GM08714 (cell line): ENCODE results near the gene DPM3.

Experiments used
- H3K4me3 ChIP-seq: fragments of 200-500 bp; sonication (Bioruptor generic); 2 replicates; pipeline ENCODE4 v1.5.1; 2014; ENCODE audit warnings: mild to moderate bottlenecking, low read length, inconsistent platforms
- ZNF274 ChIP-seq: IDR thresholded peaks from 2 replicates; pipeline ENCODE4 v1.6.1; 2012; ENCODE audit warnings: mild to moderate bottlenecking, low read depth, low read length

The DPM3 gene

DNA sequence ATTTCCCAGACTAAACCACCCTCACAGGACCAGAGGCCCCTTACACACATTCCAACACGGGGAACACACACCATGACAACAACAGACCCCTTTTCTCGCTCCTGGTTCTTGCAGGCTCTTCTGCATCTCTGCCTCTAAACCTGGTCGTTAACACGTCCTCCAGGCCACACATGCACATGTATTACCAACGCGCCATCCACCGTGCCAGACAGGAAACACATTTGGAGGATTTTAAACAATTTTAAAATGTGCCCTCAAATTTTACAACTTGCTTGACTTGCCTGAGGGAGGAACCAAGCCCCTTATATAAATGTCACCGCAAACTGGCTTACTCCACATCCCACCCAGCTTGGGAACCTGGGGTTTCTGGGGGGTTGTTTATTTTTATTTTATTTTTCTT lies 29.5 kb downstream of the DPM3 start:
- TF ChIP-seq ZNF274: no peak
- no peak overlapping the region for H3K4me3 ChIP-seq

DNA sequence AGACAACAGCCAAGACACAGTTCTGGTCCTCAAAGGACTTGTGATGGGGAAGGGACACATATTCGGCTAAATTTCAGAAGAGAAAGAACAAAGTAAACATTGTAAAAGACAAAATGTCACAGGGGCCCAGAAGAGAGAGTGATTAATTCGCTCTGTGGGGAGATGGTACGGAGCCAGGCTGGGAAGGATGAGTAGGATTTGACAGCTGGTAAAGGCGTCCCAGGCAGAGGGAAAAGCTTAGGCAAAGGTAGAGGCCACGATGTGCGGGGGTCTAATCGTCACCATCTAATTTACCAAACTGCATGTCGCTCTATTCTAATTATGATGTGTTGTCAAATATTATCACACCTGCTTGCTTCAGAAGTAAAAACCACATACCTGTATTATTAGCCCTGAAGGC lies 29.9 kb downstream of the DPM3 start:
- TF ChIP-seq ZNF274: no peak
- no peak overlapping the region for H3K4me3 ChIP-seq

DNA sequence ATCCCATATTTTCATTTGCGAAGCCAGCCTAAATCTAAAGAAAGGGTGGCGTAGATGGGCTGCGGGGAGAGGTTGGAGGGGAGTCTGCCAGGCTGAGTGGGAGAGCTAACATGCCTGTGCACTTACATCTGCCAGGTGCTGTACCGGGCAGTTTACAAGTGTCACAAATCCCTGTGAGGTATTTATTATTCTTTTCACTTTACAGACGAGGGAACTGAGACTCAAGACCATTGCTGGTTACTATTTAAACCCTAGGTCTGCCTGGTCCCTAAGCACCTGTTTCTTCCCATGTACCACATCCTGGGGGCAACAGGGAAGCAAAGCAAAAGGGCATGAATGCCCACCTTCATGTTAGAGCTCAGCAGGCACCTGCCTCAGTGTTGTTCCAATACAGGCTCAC lies 32.0 kb downstream of the DPM3 start:
- H3K4me3 ChIP-seq: no peak overlapping the region
- TF ChIP-seq ZNF274: no peak

DNA sequence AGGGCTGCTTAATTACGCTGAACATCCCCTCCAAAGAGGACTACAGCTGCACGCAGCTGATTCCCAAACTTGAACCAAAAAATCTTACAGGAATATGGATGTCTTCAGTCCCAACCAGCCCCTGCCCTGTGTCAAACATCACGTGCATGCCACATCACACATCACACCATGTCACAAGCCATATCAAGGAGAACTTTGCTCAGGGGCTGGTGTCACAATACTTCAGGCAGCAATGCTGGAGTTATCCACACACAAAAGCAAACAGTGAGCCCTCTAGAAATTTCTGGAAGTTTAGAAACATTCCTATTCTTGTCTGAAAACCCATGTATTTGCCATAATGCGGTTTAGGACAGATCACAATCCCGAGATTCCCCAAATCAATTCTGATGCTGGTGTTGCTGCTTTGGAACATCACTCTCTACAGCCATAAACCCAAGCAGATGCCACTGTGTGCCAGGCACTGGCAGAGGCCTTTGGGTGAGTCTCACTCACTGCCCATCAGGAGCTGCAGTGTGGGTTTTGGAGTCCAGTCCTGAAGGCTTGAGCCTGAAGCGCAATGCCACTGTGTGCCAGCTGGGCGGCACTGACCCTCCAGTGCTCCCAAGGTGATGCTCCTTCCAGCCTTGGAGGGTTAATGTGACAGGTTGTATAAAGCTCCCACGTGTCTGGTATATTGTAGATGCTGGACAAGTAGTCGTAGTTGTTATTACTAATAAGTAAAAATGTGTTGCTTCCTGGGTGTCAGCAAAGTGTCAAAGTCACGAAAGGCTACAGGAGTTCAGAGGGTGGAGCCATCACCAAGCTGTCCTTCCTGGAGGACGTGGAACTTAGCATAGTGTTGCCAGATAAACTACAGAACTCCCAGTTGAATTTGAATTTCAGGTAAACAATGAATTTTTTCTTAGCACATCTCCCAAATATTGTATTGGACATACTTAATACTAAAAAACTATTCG lies 32.7 kb downstream of the DPM3 start:
- no peak overlapping the region for H3K4me3 ChIP-seq
- no peak for TF ChIP-seq ZNF274

DNA sequence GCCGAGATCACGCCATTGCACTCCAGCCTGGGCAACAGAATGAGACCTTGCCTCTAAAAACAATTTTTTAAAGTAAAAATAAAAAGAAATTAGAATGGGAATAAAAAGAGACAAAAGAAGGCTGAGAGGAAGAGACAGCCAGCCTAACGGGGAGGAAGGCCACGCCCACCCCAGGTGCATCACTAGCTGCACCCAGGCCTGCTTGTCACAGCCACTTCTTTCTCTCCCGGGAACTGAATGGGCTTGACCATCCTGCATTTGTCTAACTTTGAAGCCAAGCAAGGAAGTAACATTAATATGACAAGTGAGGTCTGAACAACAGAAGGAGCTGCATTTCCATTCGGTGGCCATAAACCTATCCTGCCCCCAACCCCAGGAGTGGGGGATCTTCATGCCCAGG lies 33.5 kb downstream of the DPM3 start:
- no peak for TF ChIP-seq ZNF274

DNA sequence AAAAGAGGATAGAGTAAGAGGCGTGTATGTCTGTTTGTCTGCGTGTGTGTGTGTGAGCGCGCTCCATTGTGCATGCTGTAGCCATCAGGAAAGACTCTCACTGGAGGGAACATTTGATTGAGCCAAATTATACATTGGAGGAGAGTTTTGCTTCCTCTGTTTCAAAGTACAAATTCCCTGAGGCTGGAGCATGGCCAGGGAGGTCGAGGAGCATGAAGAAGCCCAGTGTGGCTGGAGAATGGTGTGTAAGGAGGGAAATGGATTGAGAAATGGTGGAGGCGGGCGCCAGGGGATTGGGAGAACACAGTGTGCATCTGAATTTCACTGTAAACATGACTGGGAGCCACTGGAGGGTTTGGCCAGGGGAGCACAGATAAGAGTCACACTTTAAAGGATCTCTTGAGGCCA lies 34.7 kb downstream of the DPM3 start:
- TF ChIP-seq ZNF274: no peak
- no peak overlapping the region for H3K4me3 ChIP-seq

More for the DNA sequence above, 33.5 kb downstream of the DPM3 start:
- H3K4me3 ChIP-seq: no peak overlapping the region

DNA sequence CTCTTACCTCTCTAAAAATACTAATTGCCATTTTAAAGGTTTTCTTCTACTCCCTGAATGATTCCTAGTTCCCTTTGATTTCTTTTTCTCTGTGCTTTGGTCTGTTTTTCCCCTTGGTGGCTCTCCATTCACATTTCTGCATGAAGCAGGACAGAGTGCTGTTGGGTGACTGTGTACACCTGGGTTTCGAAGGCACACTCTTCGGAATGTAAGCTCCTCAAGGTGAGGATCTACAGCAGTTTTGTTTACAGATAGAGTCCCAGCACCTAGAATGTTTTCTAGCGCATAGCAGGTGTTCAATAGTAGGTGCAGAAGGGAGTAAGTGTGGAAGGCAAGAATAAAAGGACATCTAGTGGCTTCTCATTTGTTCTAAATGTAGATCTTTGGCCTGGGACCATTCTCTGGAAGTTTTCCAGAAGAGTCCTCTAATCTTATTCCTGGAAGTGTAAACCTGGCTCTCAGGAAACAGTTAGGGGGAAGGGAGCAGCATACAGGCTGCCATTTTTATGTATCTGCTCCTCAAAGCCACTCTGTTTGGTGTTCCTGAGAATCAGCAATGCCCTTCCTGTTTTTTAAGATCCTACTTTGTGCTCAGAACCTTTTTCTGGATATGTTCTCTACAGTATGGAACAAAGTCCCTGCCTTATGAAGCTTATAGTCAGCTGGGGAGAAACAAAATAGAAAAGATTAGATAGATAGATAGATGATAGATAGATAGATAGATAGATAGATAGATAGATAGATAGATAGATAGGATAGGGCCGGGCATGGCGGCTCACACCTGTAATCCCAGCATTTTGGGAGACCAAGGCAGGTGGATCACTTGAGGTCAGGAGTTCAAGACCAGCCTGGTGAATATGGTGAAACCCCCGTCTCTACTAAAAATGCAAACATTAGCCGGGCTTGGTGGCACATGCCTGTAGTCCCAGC lies 35.5 kb downstream of the DPM3 start:
- H3K4me3 ChIP-seq: no peak overlapping the region
- TF ChIP-seq ZNF274: no peak

DNA sequence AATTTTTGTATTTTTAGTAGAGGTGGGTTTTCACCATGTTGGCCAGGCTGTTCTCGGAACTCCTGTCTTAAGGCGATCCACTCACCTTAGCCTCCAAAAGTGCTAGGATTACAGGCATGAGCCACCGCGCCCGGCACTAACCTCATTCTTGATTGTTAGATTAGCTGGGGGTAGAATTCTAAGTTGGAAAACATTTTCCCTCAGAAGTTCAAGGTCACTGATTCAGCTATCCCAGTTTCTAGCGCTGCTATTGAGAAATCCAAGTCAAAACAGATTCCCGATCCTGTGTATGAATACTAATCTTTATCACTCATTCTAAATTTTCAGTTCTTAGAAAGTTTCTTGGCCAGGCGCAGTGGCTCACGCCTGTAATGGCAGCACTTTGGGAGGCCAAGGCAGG lies 37.0 kb downstream of the DPM3 start:
- no peak overlapping the region for H3K4me3 ChIP-seq
- TF ChIP-seq ZNF274: no peak

DNA sequence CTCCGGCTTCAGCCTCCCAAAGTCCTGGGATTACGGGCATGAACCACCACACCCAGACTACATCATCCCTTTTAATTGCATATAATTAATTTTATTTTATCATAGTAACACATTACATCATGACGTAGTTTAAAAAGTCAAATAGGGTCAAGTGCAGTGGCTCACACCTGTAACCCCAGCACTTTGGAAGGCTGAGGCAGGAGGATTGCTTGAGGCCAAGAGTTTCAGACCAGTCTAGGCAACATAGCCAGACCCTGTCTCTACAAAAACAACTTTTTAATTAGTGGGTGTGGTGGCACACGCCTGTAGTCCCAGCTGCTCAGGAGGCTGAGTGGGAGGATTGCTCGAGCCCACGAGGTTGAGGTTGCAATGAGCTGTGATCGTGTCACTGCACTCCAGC lies 41.0 kb downstream of the DPM3 start:
- no peak overlapping the region for H3K4me3 ChIP-seq
- no peak for TF ChIP-seq ZNF274

DNA sequence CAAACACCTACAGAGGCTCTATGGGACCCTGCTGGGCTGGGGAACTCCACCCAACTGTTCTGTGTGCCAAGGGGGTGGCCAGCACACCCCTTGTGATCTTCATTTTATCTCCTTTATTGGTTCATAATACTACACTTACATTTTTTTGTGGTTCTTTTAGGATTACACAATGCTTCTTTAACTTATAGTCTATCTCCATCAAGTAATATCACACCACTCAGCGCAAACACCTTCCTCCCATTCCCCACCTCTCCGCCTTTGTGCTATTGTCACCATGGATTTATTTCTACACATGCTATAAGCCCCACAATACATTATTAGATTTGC lies 45.7 kb downstream of the DPM3 start:
- no peak for TF ChIP-seq ZNF274
- no peak overlapping the region for H3K4me3 ChIP-seq

DNA sequence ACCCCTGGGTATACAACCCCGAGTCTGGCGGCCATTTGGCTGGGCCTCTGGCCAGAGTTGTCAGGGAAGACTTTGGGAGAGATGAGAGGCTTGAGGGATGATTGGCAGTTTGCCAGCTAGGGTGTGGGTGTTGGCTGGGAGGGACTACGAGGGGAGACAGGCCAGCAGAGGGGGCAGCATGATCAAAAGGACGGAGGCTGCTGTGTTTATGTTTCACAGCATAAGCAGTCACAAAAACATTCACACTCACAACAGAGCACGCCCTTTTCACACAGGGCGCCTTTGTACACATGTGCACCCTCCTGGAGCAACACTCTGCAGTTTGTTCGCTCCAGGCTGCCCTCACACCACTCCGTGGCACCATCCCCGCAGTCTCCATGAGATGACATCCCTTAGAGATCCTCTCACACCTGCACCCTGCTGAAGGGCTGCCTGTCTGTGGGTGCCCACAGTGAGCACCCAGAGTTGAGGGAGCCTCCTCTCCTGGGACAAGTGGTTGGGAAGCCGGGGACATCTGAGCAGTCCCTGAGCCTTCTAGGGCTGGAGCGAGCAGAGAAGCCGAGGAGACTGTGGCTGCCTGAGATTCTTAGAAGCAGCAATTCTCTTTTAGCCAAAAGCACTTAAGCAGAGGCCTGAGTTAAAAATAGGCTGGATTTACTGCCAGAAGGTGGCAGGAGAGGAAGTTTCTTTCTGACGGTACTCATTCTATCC lies 46.3 kb downstream of the DPM3 start:
- TF ChIP-seq ZNF274: no peak
- no peak overlapping the region for H3K4me3 ChIP-seq

DNA sequence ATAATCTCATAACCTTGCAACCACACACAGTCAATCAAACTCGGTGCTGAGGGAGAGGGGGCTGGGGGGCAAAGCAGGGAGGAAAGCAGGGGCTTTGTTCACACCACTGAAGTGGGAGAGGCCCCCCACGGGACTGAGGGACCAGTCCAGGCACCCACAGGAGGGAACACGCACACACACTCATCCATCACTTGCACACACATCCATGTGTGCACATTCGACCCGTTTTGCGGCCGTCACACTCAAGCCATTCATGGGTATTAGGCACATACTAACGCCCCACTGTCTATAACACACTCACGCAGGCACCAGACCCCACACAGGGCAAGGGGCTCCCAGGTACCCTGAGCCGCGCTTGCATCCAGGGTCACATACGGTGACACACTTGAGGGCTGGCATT lies 47.7 kb downstream of the DPM3 start:
- H3K4me3 ChIP-seq: no peak overlapping the region
- no peak for TF ChIP-seq ZNF274

DNA sequence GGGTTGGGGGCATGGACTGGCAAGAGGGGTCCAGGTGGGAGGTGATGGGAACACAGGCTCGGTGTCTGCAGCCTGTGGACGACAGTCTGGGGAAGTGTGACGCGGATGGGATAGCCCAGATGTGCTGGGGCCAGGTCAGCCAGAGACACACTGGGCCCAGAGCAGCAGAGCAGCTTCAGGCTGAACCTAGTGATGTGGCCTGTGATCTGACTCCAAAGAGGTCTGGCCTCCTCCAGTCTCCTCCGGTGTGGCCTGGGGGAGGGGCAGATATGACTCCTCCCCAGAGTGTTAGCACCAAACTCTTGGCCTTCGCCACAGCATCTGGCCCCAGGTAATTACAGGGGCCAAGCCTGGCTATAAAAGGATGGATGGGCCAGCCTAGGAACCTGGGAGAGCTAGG lies 48.2 kb downstream of the DPM3 start:
- H3K4me3 ChIP-seq: no peak overlapping the region
- TF ChIP-seq ZNF274: no peak
